Small intestine (tissue), 7 donors: ENCODE results near the gene TLCD3B. TPM values are rescaled to one million over a fixed set of nuclear protein-coding genes. Genes with fewer than 3 reads are reported as not detected.

ENCODE experiments used
- DNase-seq, 2 donors: peaks; one replicate each; pipeline versions ENCODE4 v3.0.0 to v3.0.0-alpha.2; 2013
- FAIRE-seq: peaks from 2 replicates; lab custom pipeline; 2012; peaks lifted over from hg19 to GRCh38; lab: Jason Lieb, UNC
- H3K27ac ChIP-seq, 3 donors: one replicate each; pipeline ENCODE4 v1.5.1; 2013; ENCODE audit warnings: low read length in 2 of 3, mild to moderate bottlenecking in 2 of 3, control low read depth in 1 of 3, inconsistent platforms in 1 of 3, low read depth in 1 of 3, moderate library complexity in 1 of 3
- H3K27me3 ChIP-seq, 3 donors: one replicate each; pipeline ENCODE4 v1.6.1; 2013; ENCODE audit warnings: low read length in 3 of 3, inconsistent platforms in 1 of 3; ENCODE audit not compliant: control insufficient read depth in 3 of 3, insufficient read depth in 3 of 3
- H3K36me3 ChIP-seq, 3 donors: one replicate each; pipeline ENCODE4 v1.6.1; 2013; ENCODE audit warnings: low read length in 3 of 3, inconsistent platforms in 1 of 3, low read depth in 1 of 3, mild to moderate bottlenecking in 1 of 3, moderate library complexity in 1 of 3; ENCODE audit not compliant: control insufficient read depth in 3 of 3, insufficient read depth in 2 of 3
- H3K4me1 ChIP-seq, 3 donors: one replicate each; pipeline ENCODE4 v1.6.1; 2013; ENCODE audit warnings: low read length in 2 of 3, inconsistent platforms in 1 of 3, low read depth in 1 of 3, mild to moderate bottlenecking in 1 of 3, moderate library complexity in 1 of 3; ENCODE audit not compliant: control insufficient read depth in 3 of 3, insufficient read depth in 2 of 3
- H3K4me3 ChIP-seq, 3 donors: one replicate each; pipeline ENCODE4 v1.5.1; 2013; ENCODE audit warnings: low read length in 3 of 3, control low read depth in 1 of 3, inconsistent platforms in 1 of 3, low read depth in 1 of 3, mild to moderate bottlenecking in 1 of 3, moderate library complexity in 1 of 3
- H3K9me3 ChIP-seq, 2 donors: one replicate each; pipeline ENCODE4 v1.6.1; 2013; ENCODE audit warnings: low read depth in 1 of 2, low read length in 1 of 2; ENCODE audit not compliant: control insufficient read depth in 2 of 2, insufficient read depth in 1 of 2
- WGBS, 3 donors: extraction: QIAGEN DNeasy Blood & Tissue Kit; methylation state at CpG; one replicate each; pipeline ENCODE4 v1.1.7; 2013; 5-methylcytosine and 5-hydroxymethylcytosine counted together
- polyA plus RNA-seq, 4 donors: library from polyadenylated mRNA; stranded (reverse) in 3 of 4; unstranded in 1 of 4; fragments of 200-250 nt in 3 of 4; fragments of 120-200 nt in 1 of 4; gene quantifications; one replicate each; pipeline versions ENCODE4 v1.2.1 to v1.2.3, GENCODE V29; 2013
- donor health status: healthy with polysubstance abuse.
- donor health status: control.
- donor health status: control.
- donor health status: Bipolar disorder and iron deficiency.
- donor health status: healthy.

The TLCD3B gene
- polyA plus RNA-seq, 4 donors: 0.47 to 1.4 TPM; not detected in 2

- Histone ChIP-seq H3K36me3 (peaks cover 5 to 54% (median 11%) of the 10 kb centered on the region in 3 donors), H3K27ac (peak overlapping the region in 2 of 3 donors; percentile 93 to 96), H3K4me3 (no peak overlapping the region), H3K4me1 (peaks cover 2 to 20% (median 7%) of the 10 kb centered on the region in 3 donors), H3K27me3 (no peaks in the 10 kb centered on the region), H3K9me3 (no peaks in the 10 kb centered on the region)
- DNase-seq (no peak), FAIRE-seq (no peak)
- WGBS, 3 donors: 86 to 93% (median 93%) methylated on average over 9 of the region's 9 CpGs
Measured at GRCh38 chr16:29993903-29994599, 37.0 kb downstream of the TLCD3B start.

GRCh38 chr16:29993191-29993902 is 37.7 kb downstream of the TLCD3B start:
- Histone ChIP-seq H3K27me3 (no peaks in the 10 kb centered on the region), H3K27ac (no peak overlapping the region), H3K9me3 (no peaks in the 10 kb centered on the region), H3K36me3 (peaks cover 8 to 61% (median 11%) of the 10 kb centered on the region in 3 donors), H3K4me1 (peaks cover 2 to 20% (median 7%) of the 10 kb centered on the region in 3 donors), H3K4me3 (no peak overlapping the region)
- DNase-seq (no peak), FAIRE-seq (no peak)
- 90 to 93% (median 91%) methylated on average over 24 to 25 of the region's 25 CpGs for WGBS, 3 donors

- FAIRE-seq (no peak), DNase-seq (no peak)
- Histone ChIP-seq H3K27me3 (no peaks in the 10 kb centered on the region), H3K4me1 (peaks cover 2 to 20% (median 7%) of the 10 kb centered on the region in 3 donors), H3K36me3 (peaks cover 9 to 64% (median 12%) of the 10 kb centered on the region in 3 donors), H3K9me3 (no peaks in the 10 kb centered on the region), H3K4me3 (no peak overlapping the region), H3K27ac (no peak overlapping the region)
- WGBS, 3 donors: 66 to 68% (median 66%) methylated on average over 7 of the region's 7 CpGs
Measured at GRCh38 chr16:29992344-29992967, 38.6 kb downstream of the TLCD3B start.

GRCh38 chr16:29991571-29991904 is 39.5 kb downstream of the TLCD3B start:
- Histone ChIP-seq H3K27me3 (no peaks in the 10 kb centered on the region), H3K4me1 (peaks cover 0 to 13% (median 3%) of the 10 kb centered on the region in 3 donors), H3K27ac (no peak overlapping the region), H3K4me3 (no peak overlapping the region), H3K9me3 (no peaks in the 10 kb centered on the region), H3K36me3 (peaks cover 16 to 72% (median 16%) of the 10 kb centered on the region in 3 donors)
- FAIRE-seq (no peak), DNase-seq (no peak)
- 85 to 91% (median 89%) methylated on average over 5 of the region's 5 CpGs for WGBS, 3 donors

GRCh38 chr16:29990883-29991570 is 40.0 kb downstream of the TLCD3B start:
- no peak overlapping the region for H3K27ac ChIP-seq
- no peak for FAIRE-seq
- no peak overlapping the region for H3K4me3 ChIP-seq
- DNase-seq: no peak
- WGBS, 3 donors: 93 to 95% (median 94%) methylated on average over 32 to 35 of the region's 35 CpGs
- H3K4me1 ChIP-seq: peaks cover 0 to 12% (median 3%) of the 10 kb centered on the region in 3 donors
- no peaks in the 10 kb centered on the region for H3K27me3 ChIP-seq
- no peaks in the 10 kb centered on the region for H3K9me3 ChIP-seq
- peaks cover 17 to 77% (median 19%) of the 10 kb centered on the region in 3 donors for H3K36me3 ChIP-seq

- no peak for FAIRE-seq
- no peaks in the 10 kb centered on the region for H3K9me3 ChIP-seq
- no peaks in the 10 kb centered on the region for H3K27me3 ChIP-seq
- H3K4me3 ChIP-seq: no peak overlapping the region
- 39 to 77% (median 53%) methylated on average over 2 of the region's 2 CpGs for WGBS, 3 donors
- no peak for DNase-seq
- peaks cover 0 to 12% (median 3%) of the 10 kb centered on the region in 3 donors for H3K4me1 ChIP-seq
- peaks cover 20 to 87% (median 26%) of the 10 kb centered on the region in 3 donors for H3K36me3 ChIP-seq
- H3K27ac ChIP-seq: no peak overlapping the region
Measured at GRCh38 chr16:29990034-29990433, 41.0 kb downstream of the TLCD3B start.

- H3K36me3 ChIP-seq: peaks cover 21 to 93% (median 28%) of the 10 kb centered on the region in 3 donors
- no peak for FAIRE-seq
Measured at GRCh38 chr16:29989111-29989858, 41.8 kb downstream of the TLCD3B start.

More at GRCh38 chr16:29989111-29989858, 41.8 kb downstream of the TLCD3B start:
- DNase-seq: no peak
- peaks cover 0 to 5% (median 0%) of the 10 kb centered on the region in 3 donors for H3K4me1 ChIP-seq
- H3K27me3 ChIP-seq: no peaks in the 10 kb centered on the region
- WGBS, 3 donors: 86 to 88% (median 86%) methylated on average over 23 of the region's 23 CpGs
- H3K9me3 ChIP-seq: no peaks in the 10 kb centered on the region
- H3K27ac ChIP-seq: no peak overlapping the region
- H3K4me3 ChIP-seq: no peak overlapping the region
